Erythroblast (primary cell): ENCODE data around the gene MBNL2.

Experiments used
- DNase-seq, 2 experiments: peaks; one replicate each; lab custom pipeline; 2025; lab: John Stamatoyannopoulos, UW
- GATA1 ChIP-seq: IDR thresholded peaks from 2 replicates; pipeline ENCODE4 v1.6.1; 2011; ENCODE audit warnings: low read depth, mild to moderate bottlenecking, control low read depth, low read length, moderate library complexity
- POLR2A ChIP-seq: IDR thresholded peaks from 2 replicates; pipeline ENCODE4 v1.6.1; 2011; ENCODE audit warnings: mild to moderate bottlenecking, low read length

Gene MBNL2

GRCh38 chr13:97231118-97231828, 9.1 kb downstream of the MBNL2 start:
- no peak for TF ChIP-seq POLR2A
- no peak for TF ChIP-seq GATA1
- no peak for DNase-seq

- no peak for DNase-seq
- TF ChIP-seq GATA1: no peak
- TF ChIP-seq POLR2A: no peak
Measured at GRCh38 chr13:97231829-97232196, 9.7 kb downstream of the MBNL2 start.

- TF ChIP-seq GATA1: no peak
- no peak for TF ChIP-seq POLR2A
- no peak for DNase-seq
Measured at GRCh38 chr13:97233499-97233898, 11.4 kb downstream of the MBNL2 start.

- DNase-seq: peak in 1 of 2 experiments; percentile 4
- TF ChIP-seq POLR2A (no peak), GATA1 (no peak)
Measured at GRCh38 chr13:97234236-97234635, 12.1 kb downstream of the MBNL2 start.

GRCh38 chr13:97234742-97235141, 12.6 kb downstream of the MBNL2 start:
- no peak for TF ChIP-seq GATA1
- TF ChIP-seq POLR2A: no peak
- DNase-seq: no peak

GRCh38 chr13:97235549-97236231, 13.6 kb downstream of the MBNL2 start:
- no peak for DNase-seq

GRCh38 chr13:97237388-97237787, 15.3 kb downstream of the MBNL2 start:
- TF ChIP-seq POLR2A (no peak), GATA1 (no peak)
- DNase-seq: no peak

More at GRCh38 chr13:97235549-97236231, 13.6 kb downstream of the MBNL2 start:
- TF ChIP-seq GATA1 (no peak), POLR2A (no peak)

GRCh38 chr13:97238432-97238831, 16.3 kb downstream of the MBNL2 start:
- DNase-seq: no peak
- TF ChIP-seq GATA1: no peak
- no peak for TF ChIP-seq POLR2A

GRCh38 chr13:97238883-97239282, 16.8 kb downstream of the MBNL2 start:
- no peak for DNase-seq
- TF ChIP-seq POLR2A (no peak), GATA1 (no peak)

GRCh38 chr13:97239306-97239705, 17.2 kb downstream of the MBNL2 start:
- DNase-seq: no peak

GRCh38 chr13:97239943-97240787, 18.0 kb downstream of the MBNL2 start:
- TF ChIP-seq POLR2A (no peak), GATA1 (no peak)

More at GRCh38 chr13:97239306-97239705, 17.2 kb downstream of the MBNL2 start:
- TF ChIP-seq POLR2A (no peak), GATA1 (no peak)

GRCh38 chr13:97240788-97241734, 18.9 kb downstream of the MBNL2 start:
- no peak for DNase-seq

More at GRCh38 chr13:97239943-97240787, 18.0 kb downstream of the MBNL2 start:
- no peak for DNase-seq

More at GRCh38 chr13:97240788-97241734, 18.9 kb downstream of the MBNL2 start:
- no peak for TF ChIP-seq GATA1
- TF ChIP-seq POLR2A: no peak
